CD4-positive, alpha-beta T cell treated with Interleukin-17A for 4 hours (primary cell): ENCODE data around the gene DIPK1B.
"Not testable (repeated sequence)": the region's sequence is repeated elsewhere in the genome, so short reads cannot be mapped to it uniquely, and the experiment has no call there.

Experiments
- DNase-seq: peaks from one replicate; pipeline ENCODE4 v3.0.0-alpha.2; 2020; ENCODE audit warnings: mixed read lengths

The DIPK1B gene

DNA sequence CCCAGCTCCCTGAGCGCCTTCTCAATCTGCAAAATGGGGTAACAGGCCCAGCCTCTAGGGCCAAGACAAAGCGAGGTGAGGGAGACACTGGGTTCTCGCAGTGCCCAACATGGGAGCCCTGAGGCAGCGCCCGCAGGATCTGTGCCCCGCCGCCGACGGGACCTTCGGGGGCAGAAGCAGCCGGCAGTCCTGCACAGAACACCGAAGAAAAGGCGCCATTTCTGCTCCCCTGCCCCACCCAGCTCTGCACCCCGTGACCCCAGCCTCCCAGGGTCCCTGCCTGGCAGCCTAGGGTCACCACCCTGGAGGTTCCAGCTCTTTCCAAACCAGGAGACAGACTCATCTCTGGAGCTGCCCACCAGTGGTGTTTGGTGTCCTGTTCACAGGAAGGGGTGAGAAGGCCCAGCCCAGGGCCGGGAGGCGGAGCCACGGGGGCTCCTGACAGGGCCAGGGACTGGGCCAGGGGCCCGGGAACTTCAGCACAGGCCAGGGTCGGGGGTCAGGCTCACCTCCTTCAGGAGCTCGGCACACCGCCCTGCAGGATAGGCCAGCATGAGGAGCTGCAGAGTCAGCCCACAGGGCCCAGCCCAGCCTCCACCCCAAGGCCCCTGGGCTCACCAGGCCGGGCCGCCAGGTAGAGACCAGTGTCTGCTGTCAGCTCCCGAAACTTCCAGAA, 42.4 kb downstream of the DIPK1B start:
- no peak for DNase-seq

DNA sequence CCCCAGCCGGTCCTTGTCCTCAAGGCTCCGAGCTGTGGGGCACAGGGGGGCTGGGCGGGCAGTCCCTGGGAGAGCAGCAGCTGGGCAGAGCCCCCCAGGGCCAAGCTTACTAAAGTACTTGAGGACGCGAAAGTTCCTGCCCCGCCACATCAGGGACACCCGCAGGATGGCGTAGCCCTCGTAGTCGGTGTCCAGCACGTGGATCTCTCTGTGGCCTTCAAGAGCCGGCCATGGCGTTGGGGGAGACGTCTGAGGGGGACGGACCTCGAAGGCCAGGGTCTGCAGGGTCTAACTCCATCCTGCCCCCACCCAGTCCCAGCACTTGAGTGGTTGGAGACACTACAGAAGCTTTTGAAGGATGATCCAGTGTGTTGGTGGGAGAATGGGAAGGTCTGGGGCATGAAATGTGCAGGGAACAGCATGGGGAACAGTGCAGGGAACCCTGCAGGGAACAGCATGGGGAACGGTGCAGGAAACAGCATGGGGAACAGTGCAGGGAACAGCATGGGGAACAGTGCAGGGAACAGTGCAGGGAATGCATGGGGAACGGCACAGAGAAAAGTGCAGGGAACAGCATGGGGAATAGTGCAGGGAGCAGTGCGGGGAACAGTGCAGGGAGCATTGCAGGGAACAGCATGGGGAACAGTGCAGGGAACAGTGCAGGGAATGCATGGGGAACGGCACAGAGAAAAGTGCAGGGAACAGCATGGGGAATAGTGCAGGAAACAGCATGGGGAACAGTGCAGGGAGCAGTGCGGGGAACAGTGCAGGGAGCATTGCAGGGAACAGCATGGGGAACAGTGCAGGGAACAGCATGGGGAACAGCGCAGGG, 43.1 kb downstream of the DIPK1B start:
- DNase-seq, result not testable (repeated sequence)

DNA sequence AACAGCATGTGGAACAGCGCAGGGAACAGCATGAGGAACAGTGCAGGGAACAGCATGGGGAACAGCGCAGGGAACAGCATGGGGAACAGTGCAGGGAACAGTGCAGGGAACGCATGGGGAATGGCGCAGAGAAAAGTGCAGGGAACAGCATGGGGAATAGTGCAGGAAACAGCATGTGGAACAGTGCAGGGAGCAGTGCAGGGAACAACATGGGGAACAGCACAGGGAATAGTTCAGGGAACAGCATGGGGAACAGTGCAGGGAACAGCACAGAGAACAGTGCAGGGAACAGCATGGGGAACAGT, 43.7 kb downstream of the DIPK1B start:
- DNase-seq, result no peak

- DNase-seq, result no peak
Measured at GRCh38 chr9:136756836-136757235, 44.5 kb downstream of the DIPK1B start.

- no peak for DNase-seq
Measured at GRCh38 chr9:136757328-136757727, 45.0 kb downstream of the DIPK1B start.

GRCh38 chr9:136757751-136758140, 45.4 kb downstream of the DIPK1B start:
- no peak for DNase-seq

DNA sequence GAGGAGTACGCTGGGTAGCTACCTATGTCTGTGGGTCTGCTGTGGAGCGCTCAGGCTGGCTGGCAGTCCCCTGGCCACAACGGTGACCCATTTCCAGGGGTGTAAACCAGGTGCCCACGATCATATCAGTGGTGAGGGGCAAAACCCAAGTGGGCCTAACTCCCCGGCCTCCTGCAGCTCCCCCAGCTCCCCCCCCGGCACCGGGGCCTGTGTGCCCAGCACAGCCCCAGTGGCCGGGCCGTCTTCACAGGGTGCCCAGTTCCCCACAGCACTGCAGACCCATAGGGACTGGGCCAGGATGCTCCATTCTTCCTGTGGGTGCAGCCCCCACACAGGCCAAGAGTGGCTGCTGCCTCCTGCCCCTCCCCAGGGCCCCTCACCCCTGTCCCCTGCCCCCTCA, 46.6 kb downstream of the DIPK1B start:
- no peak for DNase-seq

DNA sequence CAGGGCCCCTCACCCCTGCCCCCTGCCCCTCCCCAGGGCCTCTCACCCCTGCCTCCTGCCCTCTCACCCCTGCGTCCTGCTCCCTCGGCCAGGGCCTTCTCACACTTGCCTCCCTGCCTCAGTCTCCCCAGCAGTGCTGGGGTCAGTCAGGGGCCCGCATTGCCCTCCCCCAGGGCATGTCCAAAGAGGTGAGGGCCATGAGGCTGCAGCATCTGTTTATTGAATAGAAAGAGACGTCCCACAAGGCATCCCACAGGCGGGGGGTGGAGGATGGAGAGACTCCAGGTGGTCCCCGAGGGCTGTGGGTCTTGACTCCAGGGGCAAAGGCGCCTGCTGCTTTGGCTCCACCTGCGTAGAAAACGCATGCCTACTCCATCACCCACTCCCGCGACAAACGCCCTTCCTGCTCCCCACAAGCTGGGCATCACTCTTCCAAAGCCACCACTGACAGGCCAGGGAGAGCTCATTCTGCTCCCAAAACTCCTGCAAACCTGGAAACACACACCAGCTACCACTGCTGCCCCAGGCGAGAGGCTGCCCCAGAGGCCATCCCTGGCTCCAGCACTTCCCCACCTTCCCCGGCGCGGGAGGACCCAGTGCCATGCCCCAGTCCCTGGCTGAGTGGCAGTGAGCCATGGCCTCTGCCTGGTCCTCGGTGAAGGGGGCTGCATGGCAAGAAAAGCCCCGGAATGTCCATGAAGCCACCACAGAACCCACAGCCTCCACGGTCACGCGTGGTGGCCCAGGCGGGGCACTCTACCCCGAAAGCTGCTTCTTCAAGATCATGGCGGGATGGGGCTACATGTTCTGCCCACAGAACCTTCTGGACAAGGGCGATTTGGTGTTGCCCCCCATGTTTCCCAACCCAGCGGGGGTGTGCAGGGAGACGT, 47.3 kb downstream of the DIPK1B start:
- no peak for DNase-seq

DNA sequence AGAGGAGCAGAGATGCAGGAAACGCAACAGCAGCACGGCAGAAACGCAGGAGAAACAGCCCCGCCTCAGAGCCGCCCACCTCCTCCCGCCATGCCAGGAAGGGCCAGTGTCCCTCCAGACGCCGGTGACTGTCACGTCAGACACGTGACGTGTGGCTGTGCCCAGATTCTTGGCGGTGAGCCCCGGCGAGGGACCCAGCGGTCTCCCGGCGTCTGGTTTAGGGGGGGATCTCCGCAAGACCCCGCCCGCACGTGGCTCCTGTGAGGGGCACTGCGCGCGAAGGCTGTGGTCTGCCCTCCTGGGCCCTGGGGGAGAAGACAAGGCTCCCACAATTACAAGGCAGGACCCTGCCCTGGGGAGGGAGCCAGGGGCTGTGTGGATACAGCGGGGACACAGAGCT, 48.1 kb downstream of the DIPK1B start:
- no peak for DNase-seq

DNA sequence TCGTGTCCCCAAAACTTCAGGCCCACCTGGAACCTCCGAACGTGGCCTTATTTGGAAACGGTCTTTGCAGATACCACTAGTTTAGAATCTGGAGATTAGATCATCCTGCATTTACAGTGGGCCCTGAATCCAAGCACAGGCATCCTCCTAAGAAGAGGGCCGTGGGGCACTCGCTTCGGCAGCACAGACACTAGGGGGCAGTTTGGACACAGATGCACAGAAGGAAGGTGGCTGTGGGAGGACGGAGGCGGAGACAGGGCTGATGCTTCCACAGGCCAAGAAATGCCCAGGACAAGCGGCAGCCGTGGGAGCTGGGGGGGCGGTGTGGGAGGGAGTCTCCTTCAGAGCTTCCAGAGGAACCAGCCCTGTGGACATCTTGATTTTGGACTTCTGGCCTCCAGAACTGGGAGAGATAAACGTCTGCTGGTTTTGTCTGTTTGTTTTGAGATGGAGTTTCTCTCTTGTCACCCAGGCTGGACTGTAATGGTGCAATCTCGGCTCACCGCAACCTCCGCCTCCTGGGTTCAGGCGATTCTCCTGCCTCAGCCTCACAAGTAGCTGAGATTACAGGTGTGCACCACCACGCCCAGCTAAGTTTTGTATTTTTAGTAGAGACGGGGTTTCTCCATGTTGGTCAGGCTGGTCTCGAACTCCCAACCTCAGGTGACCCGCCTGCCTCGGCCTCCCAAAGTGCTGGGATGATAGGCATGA, 48.6 kb downstream of the DIPK1B start:
- DNase-seq, result peak; percentile 23

DNA sequence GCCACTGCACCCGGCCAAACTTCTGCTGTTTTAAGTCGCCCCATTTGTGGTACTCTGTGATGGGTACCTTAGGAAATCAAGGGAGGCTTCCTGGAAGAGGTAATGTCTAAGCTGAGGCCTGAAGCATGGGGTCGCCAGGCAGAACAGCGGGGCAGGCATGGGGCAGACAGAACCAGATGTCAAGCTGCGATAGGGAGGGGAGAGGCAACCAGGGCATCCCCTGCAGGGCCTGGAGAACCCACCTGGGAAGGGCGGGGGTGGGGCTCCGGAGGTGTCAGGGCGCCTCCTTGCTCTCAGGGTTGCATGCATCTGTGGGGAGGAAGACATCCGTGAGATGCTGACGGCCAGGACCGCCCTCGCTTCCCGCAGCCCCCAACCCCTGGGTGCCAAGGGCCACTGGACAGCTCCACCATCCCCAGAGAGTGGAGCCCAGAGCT, 49.2 kb downstream of the DIPK1B start:
- DNase-seq, result no peak

DNA sequence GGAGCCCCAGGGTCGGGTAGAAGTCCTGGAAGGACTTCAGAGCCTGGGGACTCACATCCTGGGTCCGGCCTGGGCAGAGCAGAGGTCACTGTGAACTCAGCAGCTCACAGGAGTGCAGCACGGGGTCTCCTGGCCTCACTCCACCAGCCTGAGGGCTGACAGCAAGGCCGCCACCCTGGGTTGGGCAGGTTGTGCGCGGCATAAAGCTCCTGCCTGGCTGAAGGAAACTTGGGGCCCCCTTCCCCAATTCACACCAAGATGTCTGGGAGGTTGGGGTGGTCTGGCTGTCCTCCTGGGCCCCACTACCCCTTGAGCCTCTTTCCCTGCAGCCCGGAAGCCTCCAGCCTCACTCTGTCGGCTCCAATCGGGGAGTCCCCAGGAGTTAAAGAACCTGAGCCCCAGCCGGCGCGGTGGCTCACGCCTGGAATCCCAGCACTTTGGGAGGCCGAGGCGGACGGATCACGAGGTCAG, 49.9 kb downstream of the DIPK1B start:
- no peak for DNase-seq

DNA sequence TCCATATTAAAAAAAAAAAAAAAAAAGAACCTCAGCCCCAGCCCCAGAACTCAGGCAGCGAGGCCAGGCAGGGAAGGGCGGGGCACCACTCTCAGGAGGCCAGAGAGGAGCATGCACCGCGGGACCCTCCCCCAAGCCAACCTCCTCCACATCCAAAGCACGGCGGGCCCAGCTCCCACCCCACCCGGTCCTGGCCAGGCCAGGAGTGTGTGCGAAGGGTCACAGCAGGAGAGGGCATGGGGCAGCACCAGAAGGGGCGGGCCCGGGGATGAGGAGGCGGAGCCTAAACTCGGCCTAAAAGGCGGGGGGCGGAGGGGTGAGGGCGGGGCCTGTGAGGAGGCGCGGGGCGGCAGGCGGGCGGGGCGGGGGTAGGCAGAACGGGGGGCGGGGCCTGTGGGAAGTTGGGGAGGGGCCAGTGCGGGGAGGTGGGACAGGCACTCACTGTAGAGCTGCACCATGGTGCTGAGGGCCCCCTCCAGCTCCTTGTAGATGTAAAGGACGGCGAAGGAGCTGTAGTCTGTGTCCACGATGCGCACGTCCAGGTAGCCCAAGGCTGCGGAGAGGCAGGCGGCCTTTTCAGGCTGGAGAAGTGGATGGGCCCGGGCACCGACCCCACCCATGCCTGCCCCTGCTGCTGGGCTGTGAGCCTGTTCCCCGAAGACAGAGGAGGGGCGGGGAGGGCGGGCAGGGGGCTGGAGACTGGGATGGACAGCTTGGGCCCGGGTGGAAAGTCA, 50.7 kb downstream of the DIPK1B start:
- peak; percentile 63 for DNase-seq

GRCh38 chr9:136763649-136764035, 51.3 kb downstream of the DIPK1B start:
- no peak for DNase-seq

DNA sequence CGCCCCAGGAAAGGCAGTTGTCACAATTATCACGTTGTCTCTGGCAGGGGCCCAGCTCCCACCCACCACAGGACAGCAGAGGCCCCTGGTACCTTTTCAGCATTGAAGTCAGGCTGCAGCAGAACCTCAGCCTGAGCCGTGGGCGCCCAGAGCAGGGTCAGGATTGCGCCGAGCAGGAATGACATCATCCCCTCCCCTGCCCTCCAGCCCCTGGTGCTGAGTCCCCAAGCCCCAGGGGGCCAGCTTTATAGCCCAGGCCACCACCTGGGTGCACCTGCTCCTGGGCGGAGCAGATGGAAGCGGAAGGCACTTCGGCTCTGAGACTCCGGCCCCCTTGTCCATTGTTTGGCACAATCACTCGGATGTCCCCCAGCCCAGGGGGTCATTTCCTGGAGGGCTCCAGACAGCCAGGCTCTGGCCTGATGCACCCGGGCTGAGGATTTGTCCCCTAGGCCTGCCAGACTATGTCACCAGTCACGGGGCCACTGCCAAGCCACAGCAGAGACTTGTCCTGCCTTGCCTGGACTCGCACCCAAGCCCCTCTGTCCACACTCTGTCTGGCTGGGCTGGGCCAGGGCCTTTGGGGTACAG, 52.0 kb downstream of the DIPK1B start, which contains the start of gene LCN15:
TSS of gene LCN15 (minus strand) at position 218 of the 591 bp plus-strand sequence. CDS start at position 188, 30 bp downstream.
- no peak for DNase-seq

DNA sequence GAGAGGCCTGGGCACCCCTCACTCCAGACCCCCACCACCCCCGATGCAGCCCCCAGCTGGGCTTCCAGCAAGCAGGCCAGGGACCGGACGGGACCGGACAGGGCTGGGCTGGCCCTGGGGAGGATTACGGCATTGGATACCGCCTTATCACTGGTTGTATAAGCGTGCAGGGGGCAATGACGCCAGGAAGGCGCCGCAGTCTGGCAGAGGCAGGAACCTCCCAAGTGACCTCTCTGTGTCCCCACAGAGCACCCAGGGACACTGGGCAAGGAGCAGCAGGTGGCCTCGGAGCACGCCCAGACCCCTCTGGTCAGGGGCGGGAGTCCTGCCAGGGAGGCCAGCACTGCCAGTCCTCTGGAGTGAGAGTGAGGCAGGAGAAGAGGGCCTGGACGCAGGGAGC, 52.7 kb downstream of the DIPK1B start:
- DNase-seq, result no peak

DNA sequence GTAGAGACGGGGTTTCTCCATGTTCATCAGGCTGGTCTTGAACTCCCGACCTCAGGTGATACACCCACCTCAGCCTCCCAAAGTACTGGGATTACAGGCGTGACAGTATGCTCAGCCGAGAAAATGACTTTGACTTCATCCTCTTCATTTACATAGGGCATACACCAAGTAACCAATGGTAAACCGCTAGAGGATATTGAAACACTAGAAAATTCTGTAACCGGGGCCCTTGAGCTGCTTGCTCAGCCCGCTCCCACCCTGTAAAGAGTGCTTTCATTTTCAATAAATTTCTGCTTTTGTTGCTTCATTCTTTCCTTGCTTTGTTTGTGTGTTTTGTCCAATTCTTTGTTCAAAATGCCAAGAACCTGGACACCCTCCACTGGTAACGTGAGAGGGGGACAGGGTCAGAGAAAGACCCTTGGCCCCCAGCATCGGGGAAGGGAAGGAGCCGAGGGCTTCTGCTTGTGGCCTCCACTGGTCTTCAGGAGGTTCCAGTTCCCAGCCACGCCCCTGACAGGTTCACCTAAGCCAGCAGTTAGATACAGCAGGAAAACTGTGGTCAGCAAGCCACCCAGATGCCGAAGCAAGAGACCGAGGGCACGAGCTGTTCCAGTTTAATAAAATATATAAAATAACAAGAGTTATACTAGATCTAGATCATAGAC, 53.5 kb downstream of the DIPK1B start:
- DNase-seq, result not testable (repeated sequence)

- peak; percentile 40 for DNase-seq
Measured at GRCh38 chr9:136766410-136767120, 54.2 kb downstream of the DIPK1B start.

DNA sequence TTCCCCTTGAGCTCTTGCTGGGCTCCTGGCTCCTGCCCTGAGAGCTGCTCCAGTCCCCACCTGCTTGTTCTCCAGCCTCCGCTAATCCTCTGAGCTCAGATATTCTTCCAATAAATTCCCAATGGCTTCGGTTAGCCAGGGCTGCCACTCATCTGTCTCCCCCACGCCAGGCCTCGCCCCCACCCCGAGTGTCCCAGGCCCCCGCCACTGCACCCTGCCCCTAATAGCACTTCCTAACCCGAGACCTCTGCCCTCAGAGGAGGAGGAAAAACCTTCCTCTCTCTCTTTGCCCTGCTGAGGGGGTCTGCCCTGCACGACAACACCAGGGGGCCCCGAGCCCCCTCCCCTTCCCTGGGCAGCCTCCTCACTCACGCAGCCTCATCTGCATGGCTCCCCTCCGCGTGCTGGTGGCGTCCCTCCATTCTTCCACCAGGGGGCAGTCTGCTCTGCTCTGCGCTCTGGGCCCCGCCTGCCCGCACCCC, 57.4 kb downstream of the DIPK1B start:
- peak; percentile 61 for DNase-seq

DNA sequence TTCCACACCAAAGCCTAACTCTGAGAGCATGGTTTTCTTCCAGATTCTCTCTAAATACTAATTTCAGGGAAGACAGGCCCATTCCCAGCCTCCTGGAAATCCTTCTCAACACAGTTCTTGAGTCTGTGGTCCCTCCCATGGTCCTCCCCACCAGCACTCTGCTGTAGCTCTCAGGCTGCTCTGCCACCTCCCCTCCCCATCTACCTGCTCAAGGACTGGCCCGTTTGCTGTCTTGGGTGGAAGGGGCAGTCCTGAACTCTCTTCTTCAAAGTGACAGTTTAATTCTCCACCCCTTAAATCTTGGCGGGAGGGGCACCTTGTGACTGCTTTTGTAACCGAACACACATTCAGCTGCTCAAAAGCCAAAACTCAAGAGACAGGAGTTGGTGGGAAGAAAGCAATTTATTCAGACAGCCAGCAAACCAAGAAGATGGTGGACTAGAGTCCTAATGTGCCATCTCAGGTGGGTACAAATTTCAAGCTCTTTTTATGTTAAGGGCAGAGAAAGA, 59.6 kb downstream of the DIPK1B start:
- DNase-seq, result no peak
